HepG2 (cell line): ENCODE data around the gene TSPYL4. TPM values are rescaled to one million over a fixed set of nuclear protein-coding genes. Genes with fewer than 3 reads are reported as not detected.

ENCODE experiments used
- DMAP1 ChIP-seq: IDR thresholded peaks from 2 replicates; pipeline ENCODE4 v1.6.1; 2016
- ERF ChIP-seq: IDR thresholded peaks from 2 replicates; pipeline ENCODE4 v1.6.1; 2018; ENCODE audit warnings: missing biosample characterization, missing genetic modification reagents
- EZH2 ChIP-seq: conservative IDR thresholded peaks from 2 replicates; pipeline ENCODE4 v1.6.1; 2012; ENCODE audit warnings: mild to moderate bottlenecking, low read depth, low read length, moderate library complexity
- HNRNPLL ChIP-seq: fragments of 200-400 bp; formaldehyde crosslinking; IDR thresholded peaks from 2 replicates; pipeline ENCODE4 v1.6.1; 2017; ENCODE audit warnings: mild to moderate bottlenecking, low read depth, low read length; ENCODE audit not compliant: poor library complexity, severe bottlenecking
- IRF2 ChIP-seq: IDR thresholded peaks from 2 replicates; pipeline ENCODE4 v1.6.1; 2018; ENCODE audit warnings: missing genetic modification reagents, missing compliant biosample characterization
- IRX3 ChIP-seq: sonication (generic); formaldehyde crosslinking; IDR thresholded peaks from 2 replicates; pipeline ENCODE4 v1.8.1; 2023; ENCODE audit warnings: mild to moderate bottlenecking, low read depth, missing genetic modification reagents, borderline replicate concordance
- MEIS1 ChIP-seq: sonication (generic); formaldehyde crosslinking; IDR thresholded peaks from 2 replicates; pipeline ENCODE4 v1.9.0; 2021; ENCODE audit warnings: mild to moderate bottlenecking, missing genetic modification reagents, moderate library complexity, borderline replicate concordance
- PAXIP1 ChIP-seq: sonication (generic); formaldehyde crosslinking; conservative IDR thresholded peaks from 2 replicates; pipeline ENCODE4 v1.4.0; 2020; ENCODE audit warnings: mild to moderate bottlenecking, missing genetic modification reagents, moderate library complexity
- THAP11 ChIP-seq: IDR thresholded peaks from 2 replicates; pipeline ENCODE4 v1.6.1; 2016; ENCODE audit warnings: missing biosample characterization, missing genetic modification reagents
- THYN1 ChIP-seq: sonication (generic); formaldehyde crosslinking; IDR thresholded peaks from 2 replicates; pipeline ENCODE4 v1.8.1; 2023; ENCODE audit warnings: low read depth, mild to moderate bottlenecking, moderate library complexity, missing genetic modification reagents, borderline replicate concordance
- ZBTB7B ChIP-seq: sonication (generic); formaldehyde crosslinking; IDR thresholded peaks from 2 replicates; pipeline ENCODE4 v1.4.0; 2020; ENCODE audit warnings: missing genetic modification reagents
- ZC3H13 ChIP-seq: sonication (generic); formaldehyde crosslinking; IDR thresholded peaks from 2 replicates; pipeline ENCODE4 v1.8.1; 2023; ENCODE audit warnings: mild to moderate bottlenecking, missing genetic modification reagents, moderate library complexity
- ZC3H4 ChIP-seq: sonication (generic); formaldehyde crosslinking; IDR thresholded peaks from 2 replicates; pipeline ENCODE4 v1.4.0; 2020; ENCODE audit warnings: missing genetic modification reagents, borderline replicate concordance
- ZNF232 ChIP-seq: sonication (generic); formaldehyde crosslinking; IDR thresholded peaks from 2 replicates; pipeline ENCODE4 v1.4.0; 2020; ENCODE audit warnings: missing genetic modification reagents, borderline replicate concordance
- ZNF441 ChIP-seq: sonication (generic); formaldehyde crosslinking; IDR thresholded peaks from 2 replicates; pipeline ENCODE4 v1.7.0; 2021; ENCODE audit warnings: missing genetic modification reagents, borderline replicate concordance
- ZNF484 ChIP-seq: sonication (generic); formaldehyde crosslinking; IDR thresholded peaks from 2 replicates; pipeline ENCODE4 v1.5.1; 2020; ENCODE audit warnings: mild to moderate bottlenecking, low read depth, missing genetic modification reagents, borderline replicate concordance
- ZNF550 ChIP-seq: sonication (generic); formaldehyde crosslinking; IDR thresholded peaks from 2 replicates; pipeline ENCODE4 v1.4.0; 2020; ENCODE audit warnings: mild to moderate bottlenecking, missing genetic modification reagents, borderline replicate concordance
- ZNF770 ChIP-seq: sonication (generic); formaldehyde crosslinking; IDR thresholded peaks from 2 replicates; pipeline ENCODE4 v1.5.0; 2020; ENCODE audit warnings: mild to moderate bottlenecking, missing genetic modification reagents
- ZSCAN12 ChIP-seq: sonication (generic); formaldehyde crosslinking; IDR thresholded peaks from 2 replicates; pipeline ENCODE4 v1.9.0; 2021; ENCODE audit warnings: mild to moderate bottlenecking, missing genetic modification reagents
- ZSCAN5A ChIP-seq: sonication (generic); formaldehyde crosslinking; IDR thresholded peaks from 2 replicates; pipeline ENCODE4 v1.8.0; 2022; ENCODE audit warnings: mild to moderate bottlenecking, missing genetic modification reagents, borderline replicate concordance
- polyA plus RNA-seq, 8 experiments: library from polyadenylated mRNA; depleted of rRNA in 3 of 8; stranded (reverse) in 7 of 8; unstranded in 1 of 8; fragments of >200 nt; fragmentation: Illumina TruSeq in 4 of 8; extraction: Trizol in 4 of 8; gene quantifications; 2 replicates each; pipeline versions ENCODE4 v1.2.1 to v1.2.3, GENCODE V29; 2011 to 2016; ENCODE audit warnings: low read depth in 4 of 8, missing spikeins in 1 of 8, mixed read lengths in 1 of 8; ENCODE audit not compliant: insufficient read depth in 1 of 8
- total RNA-seq, 5 experiments: library from RNA; depleted of rRNA; stranded (reverse); fragments of >200 nt; fragmentation: Illumina TruSeq; extraction: Trizol; gene quantifications; 2 replicates each; pipeline ENCODE4 v1.2.3, GENCODE V29; 2016; ENCODE audit warnings: low read depth in 1 of 5

Gene TSPYL4
- total and polyA plus RNA-seq, 2 of the 13 experiments (the other 11 are each of a cell fraction or from before 2014, with no cell fraction given): 18.0 to 19.7 TPM

- no peak for TF ChIP-seq ZC3H4 (CRISPR knock-in tag)
- TF ChIP-seq THYN1: no peak
- no peak for TF ChIP-seq ZNF232 (CRISPR knock-in tag)
- TF ChIP-seq ZSCAN12 (CRISPR knock-in tag): no peak
- TF ChIP-seq DMAP1 (CRISPR knock-in tag): peak; percentile 67; the same call in 1 of the 2 replicates
- TF ChIP-seq ZNF770 (CRISPR knock-in tag): no peak; the same call in 1 of the 2 replicates
- no peak for TF ChIP-seq ZC3H13
- peak; percentile 95 for TF ChIP-seq HNRNPLL
- peak; percentile 74; the same call in 1 of the 2 replicates for TF ChIP-seq IRF2 (CRISPR knock-in tag)
- TF ChIP-seq ERF (CRISPR knock-in tag): peak; percentile 25; the same call in 1 of the 2 replicates
- peak; percentile 32 for TF ChIP-seq PAXIP1 (CRISPR knock-in tag)
- TF ChIP-seq ZNF550 (CRISPR knock-in tag): no peak
- TF ChIP-seq ZSCAN5A (CRISPR knock-in tag): peak; percentile 79; the same call in 1 of the 2 replicates
- TF ChIP-seq ZNF441 (CRISPR knock-in tag): 0 out of 2 replicates have a peak, but pooled peaks have one; percentile 17
- TF ChIP-seq IRX3: 0 out of 2 replicates have a peak, but pooled peaks have one; percentile 58
- peak; percentile 71 for TF ChIP-seq THAP11
- 0 out of 2 replicates have a peak, but pooled peaks have one; percentile 22 for TF ChIP-seq MEIS1
- no peak for TF ChIP-seq ZNF484 (CRISPR knock-in tag)
- TF ChIP-seq EZH2: no peak
- TF ChIP-seq ZBTB7B (CRISPR knock-in tag): peak; percentile 67; the same call in 1 of the 2 replicates
Measured at GRCh38 chr6:116253505-116254296, at the start of gene TSPYL4 (continued).
